ENCODE results near the gene MCCC1. TPM values are rescaled to one million over a fixed set of nuclear protein-coding genes. Genes with fewer than 3 reads are reported as not detected.

MCCC1 gene
- total and polyA plus RNA-seq, 10 of the 15 experiments (the other 5 are each of a cell fraction or from before 2014, with no cell fraction given) = 35.0 to 71.7 (median 47.0) TPM

- DNase-seq (ENCODE audit: low read depth, low spot score) (no peak), FAIRE-seq (no peak), ATAC-seq (no peak)
- H3K4me2 ChIP-seq (ENCODE audit: control insufficient read depth, insufficient read depth) = no peak overlapping the region
- H3K9me3 ChIP-seq (replicated peaks; ENCODE audit: control insufficient read depth, insufficient read depth, low read length) = no peaks in the 10 kb centered on the region
- H4K20me1 ChIP-seq (ENCODE audit: control insufficient read depth, insufficient read depth) = no peaks in the 10 kb centered on the region
- ChIA-PET RAD21 (ENCODE audit: unreplicated experiment) (no interaction called here), POLR2A (interaction anchor here (0.6 to 0.9 kb wide), 2 partner anchors 19 to 38 kb away, joined by 3 read pairs; no protein-coding TSS in a partner anchor), CTCF (no interaction called here), SMC1A (ENCODE audit: uncharacterized antibody, unreplicated experiment) (interaction anchor here (0.7 kb wide), 1 partner anchor 82 kb away, joined by 3 read pairs; no protein-coding TSS in a partner anchor)
- H3K27ac ChIP-seq (ENCODE audit: control insufficient read depth, insufficient read depth) = no peak overlapping the region
- no peak overlapping the region for H3K9ac ChIP-seq (ENCODE audit: control insufficient read depth, insufficient read depth, low read length)
- intact Hi-C loops (cut with micrococcal nuclease; ENCODE audit: unreplicated experiment) (no loop called here), in situ Hi-C loops (cut with MboI) (no loop called here)
- no peaks in the 10 kb centered on the region for H3K4me1 ChIP-seq (ENCODE audit: control insufficient read depth, insufficient read depth, low read length)
- no peaks in the 10 kb centered on the region for H3K27me3 ChIP-seq (replicated peaks in 1 of 2; ENCODE audit: control insufficient read depth in 2 of 2, insufficient read depth in 2 of 2, low read length in 1 of 2)
- no peak overlapping the region for H3K4me3 ChIP-seq
- BruUV-seq (replicated peaks) = no TSS peak
- H3K79me2 ChIP-seq (ENCODE audit: control insufficient read depth, insufficient read depth, low read length) = no peaks in the 10 kb centered on the region
- TF ChIP-seq, protein P1, sequence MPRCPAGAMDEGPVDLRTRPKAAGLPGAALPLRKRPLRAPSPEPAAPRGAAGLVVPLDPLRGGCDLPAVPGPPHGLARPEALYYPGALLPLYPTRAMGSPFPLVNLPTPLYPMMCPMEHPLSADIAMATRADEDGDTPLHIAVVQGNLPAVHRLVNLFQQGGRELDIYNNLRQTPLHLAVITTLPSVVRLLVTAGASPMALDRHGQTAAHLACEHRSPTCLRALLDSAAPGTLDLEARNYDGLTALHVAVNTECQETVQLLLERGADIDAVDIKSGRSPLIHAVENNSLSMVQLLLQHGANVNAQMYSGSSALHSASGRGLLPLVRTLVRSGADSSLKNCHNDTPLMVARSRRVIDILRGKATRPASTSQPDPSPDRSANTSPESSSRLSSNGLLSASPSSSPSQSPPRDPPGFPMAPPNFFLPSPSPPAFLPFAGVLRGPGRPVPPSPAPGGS (IDR thresholded peaks at IDR 0.05; ENCODE audit: borderline replicate concordance, insufficient read depth, low read depth, low read length, poor library complexity, severe bottlenecking) = peak; percentile 70
- TF ChIP-seq STAT3 (IDR thresholded peaks at IDR 0.05; ENCODE audit: low read depth, low read length) = no peak
- TF ChIP-seq MXI1 (IDR thresholded peaks at IDR 0.05; ENCODE audit: low read depth, low read length) = no peak
- H2AFZ ChIP-seq (ENCODE audit: control insufficient read depth, low read depth, low read length) = no peak overlapping the region
- WGBS (ENCODE audit: insufficient coverage, insufficient replicate concordance, low lambda C conversion rate, missing lambda C conversion rate) = 95% methylated on average over 3 of the region's 3 CpGs
- H3K36me3 ChIP-seq (ENCODE audit: control insufficient read depth in 2 of 2, insufficient read depth in 2 of 2, low read length in 1 of 2) = no peaks in the 10 kb centered on the region
Measured at GRCh38 chr3:182989566-182989965, 109.7 kb downstream of the MCCC1 start.

GRCh38 chr3:182986021-182986420 is 113.3 kb downstream of the MCCC1 start:
- no peak overlapping the region for H3K27ac ChIP-seq (ENCODE audit: control insufficient read depth, insufficient read depth)
- no peaks in the 10 kb centered on the region for H3K9me3 ChIP-seq (replicated peaks; ENCODE audit: control insufficient read depth, insufficient read depth, low read length)
- in situ Hi-C loops (cut with MboI) (no loop called here), intact Hi-C loops (cut with micrococcal nuclease; ENCODE audit: unreplicated experiment) (no loop called here)
- ChIA-PET CTCF (no interaction called here), POLR2A (no interaction called here), SMC1A (ENCODE audit: uncharacterized antibody, unreplicated experiment) (no interaction called here), RAD21 (ENCODE audit: unreplicated experiment) (no interaction called here)
- ATAC-seq (no peak), FAIRE-seq (no peak), DNase-seq (ENCODE audit: low read depth, low spot score) (no peak)
- no peaks in the 10 kb centered on the region for H3K36me3 ChIP-seq (ENCODE audit: control insufficient read depth in 2 of 2, insufficient read depth in 2 of 2, low read length in 1 of 2)
- H3K9ac ChIP-seq (ENCODE audit: control insufficient read depth, insufficient read depth, low read length) = no peak overlapping the region
- no peak overlapping the region for H2AFZ ChIP-seq (ENCODE audit: control insufficient read depth, low read depth, low read length)
- H3K4me1 ChIP-seq (ENCODE audit: control insufficient read depth, insufficient read depth, low read length) = peaks cover 2% of the 10 kb centered on the region; the same call in 1 of the 2 replicates
- no peaks in the 10 kb centered on the region for H3K79me2 ChIP-seq (ENCODE audit: control insufficient read depth, insufficient read depth, low read length)
- no TSS peak for BruUV-seq (replicated peaks)
- 68% methylated on average over 6 of the region's 6 CpGs for WGBS (ENCODE audit: insufficient coverage, insufficient replicate concordance, low lambda C conversion rate, missing lambda C conversion rate)
- no peak overlapping the region for H3K4me2 ChIP-seq (ENCODE audit: control insufficient read depth, insufficient read depth)
- H3K27me3 ChIP-seq (replicated peaks in 1 of 2; ENCODE audit: control insufficient read depth in 2 of 2, insufficient read depth in 2 of 2, low read length in 1 of 2) = no peaks in the 10 kb centered on the region
- H3K4me3 ChIP-seq = no peak overlapping the region
- H4K20me1 ChIP-seq (ENCODE audit: control insufficient read depth, insufficient read depth) = no peaks in the 10 kb centered on the region
- TF ChIP-seq IKZF2 (IDR thresholded peaks at IDR 0.05) (no peak), MAX (IDR thresholded peaks at IDR 0.05; ENCODE audit: low read depth, low read length) (no peak), IRF4 (IDR thresholded peaks at IDR 0.05; ENCODE audit: low read depth, low read length) (no peak), USF2 (IDR thresholded peaks at IDR 0.05; ENCODE audit: borderline replicate concordance, low read depth, low read length) (no peak), EP300 (IDR thresholded peaks at IDR 0.05; ENCODE audit: borderline replicate concordance in 1 of 2, control insufficient read depth in 1 of 2, low read depth in 2 of 2, low read length in 2 of 2) (no peak), MTA2 (IDR thresholded peaks at IDR 0.05; ENCODE audit: low read depth) (no peak), POU2F2 (IDR thresholded peaks at IDR 0.05; ENCODE audit: borderline replicate concordance, low read depth, low read length) (no peak), BMI1 (IDR thresholded peaks at IDR 0.05; ENCODE audit: borderline replicate concordance) (no peak)
- TF ChIP-seq, protein P2, sequence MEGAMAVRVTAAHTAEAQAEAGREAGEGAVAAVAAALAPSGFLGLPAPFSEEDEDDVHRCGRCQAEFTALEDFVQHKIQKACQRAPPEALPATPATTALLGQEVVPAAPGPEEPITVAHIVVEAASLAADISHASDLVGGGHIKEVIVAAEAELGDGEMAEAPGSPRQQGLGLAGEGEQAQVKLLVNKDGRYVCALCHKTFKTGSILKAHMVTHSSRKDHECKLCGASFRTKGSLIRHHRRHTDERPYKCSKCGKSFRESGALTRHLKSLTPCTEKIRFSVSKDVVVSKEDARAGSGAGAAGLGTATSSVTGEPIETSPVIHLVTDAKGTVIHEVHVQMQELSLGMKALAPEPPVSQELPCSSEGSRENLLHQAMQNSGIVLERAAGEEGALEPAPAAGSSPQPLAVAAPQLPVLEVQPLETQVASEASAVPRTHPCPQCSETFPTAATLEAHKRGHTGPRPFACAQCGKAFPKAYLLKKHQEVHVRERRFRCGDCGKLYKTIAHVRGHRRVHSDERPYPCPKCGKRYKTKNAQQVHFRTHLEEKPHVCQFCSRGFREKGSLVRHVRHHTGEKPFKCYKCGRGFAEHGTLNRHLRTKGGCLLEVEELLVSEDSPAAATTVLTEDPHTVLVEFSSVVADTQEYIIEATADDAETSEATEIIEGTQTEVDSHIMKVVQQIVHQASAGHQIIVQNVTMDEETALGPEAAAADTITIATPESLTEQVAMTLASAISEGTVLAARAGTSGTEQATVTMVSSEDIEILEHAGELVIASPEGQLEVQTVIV (IDR thresholded peaks at IDR 0.05; ENCODE audit: borderline replicate concordance, partially characterized antibody) = no peak

Data from GM12878 (cell line).